Activated naive CD4-positive, alpha-beta T cell treated with Interleukin-2 at 50 U/mL for 16 hours (primary cell): ENCODE measurements around the gene DDX1.
"Not testable (repeated sequence)": the region's sequence is repeated elsewhere in the genome, so short reads cannot be mapped to it uniquely, and the experiment has no call there.

Experiments
- DNase-seq: peaks from one replicate; pipeline ENCODE4 v3.0.0-alpha.2; 2020

DDX1 gene

GRCh38 chr2:15591692-15592463 is at the start of gene DDX1:
Gene DDX1, plus strand, starts transcription at chr2:15591868. Its CDS starts 66 bp downstream, at chr2:15591934.
- peak; percentile 86 for DNase-seq

GRCh38 chr2:15542269-15542668 is 49.4 kb upstream of the DDX1 start:
- DNase-seq = not testable (repeated sequence)

- DNase-seq = no peak
Observed at GRCh38 chr2:15543053-15543452, 48.6 kb upstream of the DDX1 start.

GRCh38 chr2:15543541-15543940 is 48.1 kb upstream of the DDX1 start:
- no peak for DNase-seq

GRCh38 chr2:15544227-15544626 is 47.4 kb upstream of the DDX1 start:
- no peak for DNase-seq

- DNase-seq = no peak
Observed at GRCh38 chr2:15546297-15547098, 45.2 kb upstream of the DDX1 start.

GRCh38 chr2:15547115-15547876 is 44.4 kb upstream of the DDX1 start:
- DNase-seq = no peak

- no peak for DNase-seq
Observed at GRCh38 chr2:15548974-15549373, 42.7 kb upstream of the DDX1 start.

GRCh38 chr2:15553519-15553918 is 38.1 kb upstream of the DDX1 start:
- no peak for DNase-seq

- no peak for DNase-seq
Observed at GRCh38 chr2:15553951-15554350, 37.7 kb upstream of the DDX1 start.

GRCh38 chr2:15554525-15555218 is 37.0 kb upstream of the DDX1 start:
- no peak for DNase-seq

- DNase-seq = no peak
Observed at GRCh38 chr2:15555760-15556193, 35.9 kb upstream of the DDX1 start.

- no peak for DNase-seq
Observed at GRCh38 chr2:15556311-15556930, 35.2 kb upstream of the DDX1 start.

GRCh38 chr2:15557887-15558311 is 33.8 kb upstream of the DDX1 start:
- DNase-seq = no peak

- no peak for DNase-seq
Observed at GRCh38 chr2:15559379-15560139, 32.1 kb upstream of the DDX1 start.

- peak; percentile 9 for DNase-seq
Observed at GRCh38 chr2:15560140-15560987, 31.3 kb upstream of the DDX1 start.

GRCh38 chr2:15560988-15561573 is 30.6 kb upstream of the DDX1 start, which contains the start of gene NBAS:
Gene NBAS, minus strand, starts transcription at chr2:15561334. Its CDS starts 30 bp downstream, at chr2:15561304.
- DNase-seq = peak; percentile 84

- DNase-seq = peak; percentile 37
Observed at GRCh38 chr2:15561574-15562344, 29.9 kb upstream of the DDX1 start.
